Measurements from ENCODE around the gene CNTN1. TPM values are rescaled to one million over a fixed set of nuclear protein-coding genes. Genes with fewer than 3 reads are reported as not detected.
A peak's percentile ranks its signal among the peaks of the same experiment; 100 is the strongest.

The CNTN1 gene
- polyA plus RNA-seq, 1 of the 3 experiments (the other 2 are of a cell fraction) = 0.13 TPM

GRCh38 chr12:40668099-40668529 is 24.1 kb upstream of the CNTN1 start:
- no peaks in the 10 kb centered on the region for H3K9me3 ChIP-seq

DNA sequence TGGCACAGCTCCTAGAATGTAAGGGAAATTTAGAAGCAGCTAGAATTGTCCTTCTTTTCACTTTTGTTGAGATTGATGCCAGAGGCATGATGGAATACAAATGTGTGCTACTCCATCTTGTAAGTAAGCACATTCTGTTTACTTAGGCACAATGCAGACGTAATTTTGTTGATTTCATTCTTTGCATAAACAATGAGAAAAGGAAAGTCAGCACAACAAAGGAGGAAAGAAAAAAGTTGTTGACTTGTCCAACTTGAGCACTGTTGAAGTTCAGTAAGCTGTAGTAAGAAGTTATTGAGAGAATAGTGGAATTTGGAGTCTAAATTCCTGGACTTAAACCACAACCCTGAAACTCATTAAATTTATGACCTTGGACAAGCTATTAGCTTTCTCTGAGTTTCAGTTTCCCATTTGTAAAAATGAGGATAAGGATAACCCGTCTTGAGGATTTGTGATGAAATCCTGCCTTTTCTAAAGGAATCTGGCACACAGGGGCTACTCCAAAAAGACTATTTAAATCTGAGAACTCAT is 19.4 kb upstream of the CNTN1 start:
- 19% methylated on average over 2 of the region's 2 CpGs for WGBS (ENCODE audit: low lambda C conversion rate)
- Histone ChIP-seq H3K36me3 (replicated peaks in 1 of 2; ENCODE audit: control insufficient read depth in 1 of 2, insufficient read depth in 2 of 2, low read length in 1 of 2) (no peaks in the 10 kb centered on the region), H3K27me3 (ENCODE audit: insufficient read depth) (no peaks in the 10 kb centered on the region), H3K79me2 (ENCODE audit: insufficient read depth) (no peaks in the 10 kb centered on the region), H4K20me1 (ENCODE audit: insufficient read depth) (no peaks in the 10 kb centered on the region), H2AFZ (ENCODE audit: low read depth) (no peak overlapping the region), H3K4me2 (no peak overlapping the region), H3K9me3 (no peaks in the 10 kb centered on the region), H3K4me3 (ENCODE audit: low read depth in 2 of 2, low read length in 1 of 2) (no peak overlapping the region), H3K27ac (ENCODE audit: low read depth in 2 of 2, low read length in 1 of 2) (no peak overlapping the region), H3K9me2 (no peaks in the 10 kb centered on the region), H3K9ac (no peak overlapping the region), H3F3A (replicated peaks; ENCODE audit: insufficient read depth) (no peaks in the 10 kb centered on the region), H3K4me1 (ENCODE audit: control insufficient read depth in 1 of 2, insufficient read depth in 2 of 2, low read depth in 1 of 2, low read length in 1 of 2) (no peaks in the 10 kb centered on the region; a peak in 1 of 4 replicates)
- TF ChIP-seq CHD2 (IDR thresholded peaks at IDR 0.05; ENCODE audit: low read length, partially characterized antibody) (no peak), SMC3 (IDR thresholded peaks at IDR 0.05; ENCODE audit: low read depth, low read length) (no peak), USF2 (IDR thresholded peaks at IDR 0.05; ENCODE audit: borderline replicate concordance, low read depth, low read length) (no peak), RXRA (IDR thresholded peaks at IDR 0.05; ENCODE audit: borderline replicate concordance, low read depth) (no peak), YY1 (IDR thresholded peaks at IDR 0.05; ENCODE audit: low read depth) (no peak), TEAD4 (IDR thresholded peaks at IDR 0.05; ENCODE audit: borderline replicate concordance, insufficient read depth) (no peak), PBX3 (IDR thresholded peaks at IDR 0.05) (no peak)
- TF ChIP-seq, protein P1, sequence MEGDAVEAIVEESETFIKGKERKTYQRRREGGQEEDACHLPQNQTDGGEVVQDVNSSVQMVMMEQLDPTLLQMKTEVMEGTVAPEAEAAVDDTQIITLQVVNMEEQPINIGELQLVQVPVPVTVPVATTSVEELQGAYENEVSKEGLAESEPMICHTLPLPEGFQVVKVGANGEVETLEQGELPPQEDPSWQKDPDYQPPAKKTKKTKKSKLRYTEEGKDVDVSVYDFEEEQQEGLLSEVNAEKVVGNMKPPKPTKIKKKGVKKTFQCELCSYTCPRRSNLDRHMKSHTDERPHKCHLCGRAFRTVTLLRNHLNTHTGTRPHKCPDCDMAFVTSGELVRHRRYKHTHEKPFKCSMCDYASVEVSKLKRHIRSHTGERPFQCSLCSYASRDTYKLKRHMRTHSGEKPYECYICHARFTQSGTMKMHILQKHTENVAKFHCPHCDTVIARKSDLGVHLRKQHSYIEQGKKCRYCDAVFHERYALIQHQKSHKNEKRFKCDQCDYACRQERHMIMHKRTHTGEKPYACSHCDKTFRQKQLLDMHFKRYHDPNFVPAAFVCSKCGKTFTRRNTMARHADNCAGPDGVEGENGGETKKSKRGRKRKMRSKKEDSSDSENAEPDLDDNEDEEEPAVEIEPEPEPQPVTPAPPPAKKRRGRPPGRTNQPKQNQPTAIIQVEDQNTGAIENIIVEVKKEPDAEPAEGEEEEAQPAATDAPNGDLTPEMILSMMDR (IDR thresholded peaks at IDR 0.05) = no peak
- DNase-seq = no peak
- CTCF ChIA-PET = no interaction called here
- POLR2A ChIA-PET = no interaction called here

More at GRCh38 chr12:40668099-40668529, 24.1 kb upstream of the CNTN1 start:
- Histone ChIP-seq H3F3A (replicated peaks; ENCODE audit: insufficient read depth) (no peaks in the 10 kb centered on the region), H2AFZ (ENCODE audit: low read depth) (no peak overlapping the region), H4K20me1 (ENCODE audit: insufficient read depth) (no peaks in the 10 kb centered on the region), H3K9me2 (no peaks in the 10 kb centered on the region), H3K4me2 (no peak overlapping the region), H3K4me1 (ENCODE audit: control insufficient read depth in 1 of 2, insufficient read depth in 2 of 2, low read depth in 1 of 2, low read length in 1 of 2) (no peaks in the 10 kb centered on the region; a peak in 1 of 4 replicates), H3K4me3 (ENCODE audit: low read depth in 2 of 2, low read length in 1 of 2) (no peak overlapping the region), H3K9ac (no peak overlapping the region), H3K36me3 (replicated peaks in 1 of 2; ENCODE audit: control insufficient read depth in 1 of 2, insufficient read depth in 2 of 2, low read length in 1 of 2) (no peaks in the 10 kb centered on the region), H3K79me2 (ENCODE audit: insufficient read depth) (no peaks in the 10 kb centered on the region), H3K27ac (ENCODE audit: low read depth in 2 of 2, low read length in 1 of 2) (no peak overlapping the region), H3K27me3 (ENCODE audit: insufficient read depth) (no peaks in the 10 kb centered on the region)
- CTCF ChIA-PET = interaction anchor here (0.6 to 1.0 kb wide), 2 partner anchors 66 to 515 kb away, joined by 4 read pairs; no protein-coding TSS in a partner anchor
- TF ChIP-seq EP300 (IDR thresholded peaks at IDR 0.05; ENCODE audit: borderline replicate concordance in 1 of 2, low read depth in 1 of 2, low read length in 1 of 2) (no peak), NFIC (IDR thresholded peaks at IDR 0.05; ENCODE audit: borderline replicate concordance) (no peak), PBX3 (IDR thresholded peaks at IDR 0.05) (no peak), RAD21 (IDR thresholded peaks at IDR 0.05; ENCODE audit: low read length) (peak; percentile 52; the same call in 1 of the 2 replicates), SMC3 (IDR thresholded peaks at IDR 0.05; ENCODE audit: low read depth, low read length) (peak; percentile 5; the same call in 1 of the 2 replicates), TEAD4 (IDR thresholded peaks at IDR 0.05; ENCODE audit: borderline replicate concordance, insufficient read depth) (no peak)
- no peak for DNase-seq
- POLR2A ChIA-PET = no interaction called here
- 7% methylated on average over 1 of the region's 1 CpG for WGBS (ENCODE audit: low lambda C conversion rate)
